ENCODE measurements around the gene LCMT2. TPM values are rescaled to one million over a fixed set of nuclear protein-coding genes. Genes with fewer than 3 reads are reported as not detected.

The LCMT2 gene
- total RNA-seq, 4 donors from 2014 or later = 2.8 to 5.5 (median 3.2) TPM

DNA sequence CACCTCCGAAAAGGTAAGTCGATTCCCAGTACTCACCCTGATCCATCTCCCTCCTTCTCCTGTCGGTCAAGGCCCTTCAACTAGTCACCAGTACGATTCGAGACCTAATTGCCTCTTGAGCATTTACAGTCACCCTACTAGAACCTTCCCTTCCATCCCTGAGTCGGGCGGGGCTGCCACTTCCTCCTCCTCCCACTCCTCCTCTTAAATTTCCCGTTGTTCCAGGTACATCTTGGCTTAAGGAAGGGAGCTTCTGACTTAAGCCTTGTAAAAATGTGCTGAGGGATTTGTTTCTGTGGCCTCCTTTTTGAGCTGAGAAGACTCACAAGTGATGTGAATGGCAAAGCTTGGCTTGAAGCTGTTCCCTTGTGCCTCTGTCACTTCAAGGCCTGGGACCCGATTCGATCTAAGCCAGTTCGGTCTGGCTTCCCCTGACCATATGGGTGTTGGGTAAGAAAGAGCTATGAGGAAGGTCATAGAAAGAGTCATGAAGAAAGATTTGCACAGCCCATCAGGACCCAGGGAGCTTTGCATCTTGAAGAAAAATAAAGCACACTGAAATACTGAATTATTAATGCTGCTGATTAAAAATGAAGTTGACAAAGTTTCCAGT is 28.1 kb downstream of the LCMT2 start, which contains the start of gene TGM7:
Gene TGM7 (minus strand): TSS at position 51 of the 613 bp plus-strand sequence.
- TF ChIP-seq, protein P1, sequence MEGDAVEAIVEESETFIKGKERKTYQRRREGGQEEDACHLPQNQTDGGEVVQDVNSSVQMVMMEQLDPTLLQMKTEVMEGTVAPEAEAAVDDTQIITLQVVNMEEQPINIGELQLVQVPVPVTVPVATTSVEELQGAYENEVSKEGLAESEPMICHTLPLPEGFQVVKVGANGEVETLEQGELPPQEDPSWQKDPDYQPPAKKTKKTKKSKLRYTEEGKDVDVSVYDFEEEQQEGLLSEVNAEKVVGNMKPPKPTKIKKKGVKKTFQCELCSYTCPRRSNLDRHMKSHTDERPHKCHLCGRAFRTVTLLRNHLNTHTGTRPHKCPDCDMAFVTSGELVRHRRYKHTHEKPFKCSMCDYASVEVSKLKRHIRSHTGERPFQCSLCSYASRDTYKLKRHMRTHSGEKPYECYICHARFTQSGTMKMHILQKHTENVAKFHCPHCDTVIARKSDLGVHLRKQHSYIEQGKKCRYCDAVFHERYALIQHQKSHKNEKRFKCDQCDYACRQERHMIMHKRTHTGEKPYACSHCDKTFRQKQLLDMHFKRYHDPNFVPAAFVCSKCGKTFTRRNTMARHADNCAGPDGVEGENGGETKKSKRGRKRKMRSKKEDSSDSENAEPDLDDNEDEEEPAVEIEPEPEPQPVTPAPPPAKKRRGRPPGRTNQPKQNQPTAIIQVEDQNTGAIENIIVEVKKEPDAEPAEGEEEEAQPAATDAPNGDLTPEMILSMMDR (IDR thresholded peaks at IDR 0.05; ENCODE audit: low read depth) = no peak

DNA sequence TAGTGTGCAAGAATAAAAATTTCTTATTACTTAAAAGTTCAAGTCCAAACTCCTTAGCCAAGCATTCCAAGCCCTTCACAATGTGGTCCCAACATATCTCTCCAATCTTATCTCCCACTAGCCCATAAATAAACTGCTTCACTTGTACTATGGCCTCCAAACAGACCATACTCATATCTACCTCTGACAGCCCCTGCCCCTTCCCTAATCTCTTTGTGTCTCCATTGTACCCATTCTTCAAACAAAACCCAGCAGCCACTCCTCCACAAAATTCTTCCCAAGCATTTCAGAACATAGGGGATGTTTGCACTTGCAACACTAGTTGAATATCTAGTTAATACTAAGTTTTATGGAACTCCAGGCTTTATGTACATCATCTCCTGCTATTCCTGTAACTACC is 30.5 kb downstream of the LCMT2 start:
- TF ChIP-seq, protein P1 (IDR thresholded peaks at IDR 0.05; ENCODE audit: low read depth) = no peak

DNA sequence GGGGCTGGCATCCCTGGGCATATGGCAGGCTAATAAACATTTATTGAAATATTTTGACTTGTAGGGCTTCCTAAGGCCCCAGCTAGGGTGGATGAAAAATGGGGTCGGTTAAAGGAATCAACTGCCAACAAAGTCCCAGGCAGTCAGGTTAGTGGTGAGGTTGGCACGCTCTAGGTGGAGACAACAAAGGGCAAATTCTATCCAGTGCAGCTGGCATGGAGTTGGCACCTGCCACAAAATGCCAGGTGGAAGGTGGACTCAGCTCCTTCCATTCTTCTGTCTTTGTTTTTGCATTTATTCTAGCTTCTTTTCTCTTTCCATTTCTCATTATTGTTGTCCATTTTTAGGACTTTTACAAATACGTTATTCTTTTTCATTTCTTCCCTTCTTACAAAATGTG is 31.0 kb downstream of the LCMT2 start:
- TF ChIP-seq, protein P1 (IDR thresholded peaks at IDR 0.05; ENCODE audit: low read depth) = no peak

DNA sequence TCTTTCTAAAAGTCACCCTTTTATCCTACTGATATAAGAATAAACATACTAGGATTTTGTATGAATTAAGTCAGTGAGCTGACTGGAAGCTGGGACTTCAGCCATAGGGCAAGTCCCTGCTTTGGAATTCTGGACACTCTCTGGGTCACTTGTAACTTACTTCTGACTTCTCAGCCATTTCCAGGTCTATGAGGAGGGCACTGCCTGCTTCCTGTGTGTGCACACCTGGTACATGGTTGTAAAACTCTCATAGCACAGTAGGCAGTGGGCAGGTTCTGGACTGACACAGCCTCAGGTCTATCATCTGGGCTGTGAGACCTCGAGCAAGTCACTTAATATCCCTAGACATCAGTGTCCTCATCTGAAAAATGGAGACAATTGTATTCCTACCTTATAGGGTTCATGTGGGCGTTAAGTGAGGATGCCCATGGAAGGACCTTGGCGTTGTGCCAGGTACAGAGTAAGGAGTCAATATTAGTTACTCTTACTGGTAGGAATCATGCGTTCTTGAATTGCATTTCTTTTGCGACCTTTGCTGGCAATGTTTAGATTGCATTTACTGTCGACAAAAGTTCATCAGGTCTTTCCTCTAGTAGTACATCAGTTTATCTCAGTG is 36.2 kb downstream of the LCMT2 start:
- TF ChIP-seq, protein P1 (IDR thresholded peaks at IDR 0.05; ENCODE audit: low read depth) = no peak

DNA sequence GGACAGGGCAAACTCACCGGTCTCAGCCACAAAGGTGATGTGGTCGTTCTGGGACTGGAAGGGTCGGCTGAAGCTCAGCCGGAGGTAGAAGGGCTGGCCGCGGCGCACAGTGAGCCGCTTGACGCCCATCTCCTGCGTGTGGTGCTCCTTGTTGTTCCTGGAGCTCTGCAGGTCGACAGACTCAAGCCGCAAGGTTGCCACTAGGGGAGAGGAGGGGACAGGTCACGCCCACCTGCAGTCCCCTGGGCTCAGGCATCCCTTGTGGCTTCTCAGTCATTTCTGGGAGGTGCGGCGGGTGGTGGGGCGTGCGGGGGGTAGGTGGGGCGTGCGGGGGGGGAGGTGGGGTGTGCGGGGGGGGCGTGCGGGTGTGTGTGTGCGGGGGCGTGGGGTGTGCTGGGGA is 36.9 kb downstream of the LCMT2 start:
- TF ChIP-seq, protein P1 (IDR thresholded peaks at IDR 0.05; ENCODE audit: low read depth) = no peak

DNA sequence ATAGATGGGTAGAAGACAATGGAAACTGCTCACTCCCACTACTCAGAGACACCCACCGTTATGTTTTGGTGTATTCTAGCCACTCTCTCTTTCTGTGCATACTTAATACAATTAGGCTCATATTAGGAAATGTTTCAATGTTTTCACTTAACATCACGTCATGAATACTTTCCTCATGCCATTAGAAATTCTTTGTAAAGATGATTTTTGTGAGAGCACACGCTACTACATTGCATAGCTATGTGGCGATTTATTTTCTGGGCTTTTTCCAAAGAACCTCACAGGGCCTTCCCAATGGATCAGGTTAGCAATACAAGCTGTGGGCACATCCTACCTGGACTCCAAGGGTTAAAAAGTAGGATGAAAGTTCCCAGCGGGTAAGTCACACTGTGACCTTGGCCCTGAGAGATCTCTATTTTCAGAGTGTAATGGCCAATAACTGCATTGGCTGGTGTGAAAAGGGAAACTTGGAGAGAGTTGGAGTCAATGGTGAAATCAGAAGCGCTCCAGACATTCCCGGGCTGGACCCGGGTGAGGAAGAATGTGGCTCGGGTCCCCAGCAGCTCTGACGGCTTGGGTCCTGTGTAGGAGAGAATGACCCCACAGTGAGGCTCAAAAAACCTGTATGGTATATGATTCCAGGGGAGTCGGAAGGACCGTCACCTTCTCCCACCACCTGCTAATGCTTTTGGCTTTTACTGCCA is 37.8 kb downstream of the LCMT2 start:
- TF ChIP-seq, protein P1 (IDR thresholded peaks at IDR 0.05; ENCODE audit: low read depth) = no peak

DNA sequence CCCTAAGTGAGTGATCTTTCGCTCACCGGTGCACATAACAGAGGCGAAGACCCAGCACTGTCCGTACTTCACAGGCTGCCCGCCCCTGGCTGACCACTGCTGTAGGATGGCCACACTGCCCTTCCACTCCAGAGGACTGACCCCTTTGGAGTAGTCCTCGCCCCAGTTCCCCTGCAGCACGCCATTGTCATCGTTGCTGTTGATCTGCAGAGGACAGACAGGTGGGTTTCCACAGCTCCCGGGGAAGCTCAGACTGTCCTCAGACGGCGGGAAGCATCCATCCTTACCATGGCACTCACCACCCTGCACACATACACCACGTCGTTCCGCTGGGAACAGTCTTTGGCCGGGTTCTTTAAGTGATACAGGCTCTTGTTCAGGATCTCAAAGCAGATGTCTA is 43.1 kb downstream of the LCMT2 start:
- TF ChIP-seq, protein P1 (IDR thresholded peaks at IDR 0.05; ENCODE audit: low read depth) = no peak
